ENCODE data around the gene DNAJC3.

DNA sequence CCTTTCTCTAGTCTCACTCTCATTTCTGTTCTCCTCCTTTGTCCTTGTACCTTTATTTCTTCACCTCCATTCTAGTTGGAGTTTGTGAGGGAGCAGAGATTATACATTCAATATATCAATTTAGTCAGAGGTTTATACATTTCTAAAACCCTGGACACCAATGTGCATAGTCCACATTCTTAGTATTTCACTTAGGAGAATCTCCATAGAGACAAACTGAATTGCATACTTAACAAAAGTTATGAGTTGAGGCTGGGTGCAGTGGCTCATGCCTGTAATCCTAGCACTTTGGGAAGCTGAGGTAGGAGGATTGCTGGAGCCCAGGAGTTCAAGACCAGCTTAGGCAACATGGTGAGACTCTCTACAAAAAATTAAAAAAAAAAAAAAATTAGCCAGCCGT lies 45.3 kb downstream of the DNAJC3 start:
- TF ChIP-seq CREB1 (CRISPR knock-in tag; IDR thresholded peaks at IDR 0.05; ENCODE audit: low read depth) (no peak), ETS1 (IDR thresholded peaks at IDR 0.05) (no peak), EZH2 (IDR thresholded peaks at IDR 0.05; ENCODE audit: low read depth, unreplicated experiment) (no peak), POLR2AphosphoS5 (IDR thresholded peaks at IDR 0.05; ENCODE audit: low read depth) (no peak), EZH2phosphoT487 (IDR thresholded peaks at IDR 0.05; ENCODE audit: unreplicated experiment) (no peak), STAT1 (IDR thresholded peaks at IDR 0.05; ENCODE audit: unreplicated experiment) (no peak)
- TF ChIP-seq, protein P1, sequence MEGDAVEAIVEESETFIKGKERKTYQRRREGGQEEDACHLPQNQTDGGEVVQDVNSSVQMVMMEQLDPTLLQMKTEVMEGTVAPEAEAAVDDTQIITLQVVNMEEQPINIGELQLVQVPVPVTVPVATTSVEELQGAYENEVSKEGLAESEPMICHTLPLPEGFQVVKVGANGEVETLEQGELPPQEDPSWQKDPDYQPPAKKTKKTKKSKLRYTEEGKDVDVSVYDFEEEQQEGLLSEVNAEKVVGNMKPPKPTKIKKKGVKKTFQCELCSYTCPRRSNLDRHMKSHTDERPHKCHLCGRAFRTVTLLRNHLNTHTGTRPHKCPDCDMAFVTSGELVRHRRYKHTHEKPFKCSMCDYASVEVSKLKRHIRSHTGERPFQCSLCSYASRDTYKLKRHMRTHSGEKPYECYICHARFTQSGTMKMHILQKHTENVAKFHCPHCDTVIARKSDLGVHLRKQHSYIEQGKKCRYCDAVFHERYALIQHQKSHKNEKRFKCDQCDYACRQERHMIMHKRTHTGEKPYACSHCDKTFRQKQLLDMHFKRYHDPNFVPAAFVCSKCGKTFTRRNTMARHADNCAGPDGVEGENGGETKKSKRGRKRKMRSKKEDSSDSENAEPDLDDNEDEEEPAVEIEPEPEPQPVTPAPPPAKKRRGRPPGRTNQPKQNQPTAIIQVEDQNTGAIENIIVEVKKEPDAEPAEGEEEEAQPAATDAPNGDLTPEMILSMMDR (conservative IDR thresholded peaks at IDR 0.05; ENCODE audit: low read depth in 2 of 2) = no peak
- TF ChIP-seq, protein P2, sequence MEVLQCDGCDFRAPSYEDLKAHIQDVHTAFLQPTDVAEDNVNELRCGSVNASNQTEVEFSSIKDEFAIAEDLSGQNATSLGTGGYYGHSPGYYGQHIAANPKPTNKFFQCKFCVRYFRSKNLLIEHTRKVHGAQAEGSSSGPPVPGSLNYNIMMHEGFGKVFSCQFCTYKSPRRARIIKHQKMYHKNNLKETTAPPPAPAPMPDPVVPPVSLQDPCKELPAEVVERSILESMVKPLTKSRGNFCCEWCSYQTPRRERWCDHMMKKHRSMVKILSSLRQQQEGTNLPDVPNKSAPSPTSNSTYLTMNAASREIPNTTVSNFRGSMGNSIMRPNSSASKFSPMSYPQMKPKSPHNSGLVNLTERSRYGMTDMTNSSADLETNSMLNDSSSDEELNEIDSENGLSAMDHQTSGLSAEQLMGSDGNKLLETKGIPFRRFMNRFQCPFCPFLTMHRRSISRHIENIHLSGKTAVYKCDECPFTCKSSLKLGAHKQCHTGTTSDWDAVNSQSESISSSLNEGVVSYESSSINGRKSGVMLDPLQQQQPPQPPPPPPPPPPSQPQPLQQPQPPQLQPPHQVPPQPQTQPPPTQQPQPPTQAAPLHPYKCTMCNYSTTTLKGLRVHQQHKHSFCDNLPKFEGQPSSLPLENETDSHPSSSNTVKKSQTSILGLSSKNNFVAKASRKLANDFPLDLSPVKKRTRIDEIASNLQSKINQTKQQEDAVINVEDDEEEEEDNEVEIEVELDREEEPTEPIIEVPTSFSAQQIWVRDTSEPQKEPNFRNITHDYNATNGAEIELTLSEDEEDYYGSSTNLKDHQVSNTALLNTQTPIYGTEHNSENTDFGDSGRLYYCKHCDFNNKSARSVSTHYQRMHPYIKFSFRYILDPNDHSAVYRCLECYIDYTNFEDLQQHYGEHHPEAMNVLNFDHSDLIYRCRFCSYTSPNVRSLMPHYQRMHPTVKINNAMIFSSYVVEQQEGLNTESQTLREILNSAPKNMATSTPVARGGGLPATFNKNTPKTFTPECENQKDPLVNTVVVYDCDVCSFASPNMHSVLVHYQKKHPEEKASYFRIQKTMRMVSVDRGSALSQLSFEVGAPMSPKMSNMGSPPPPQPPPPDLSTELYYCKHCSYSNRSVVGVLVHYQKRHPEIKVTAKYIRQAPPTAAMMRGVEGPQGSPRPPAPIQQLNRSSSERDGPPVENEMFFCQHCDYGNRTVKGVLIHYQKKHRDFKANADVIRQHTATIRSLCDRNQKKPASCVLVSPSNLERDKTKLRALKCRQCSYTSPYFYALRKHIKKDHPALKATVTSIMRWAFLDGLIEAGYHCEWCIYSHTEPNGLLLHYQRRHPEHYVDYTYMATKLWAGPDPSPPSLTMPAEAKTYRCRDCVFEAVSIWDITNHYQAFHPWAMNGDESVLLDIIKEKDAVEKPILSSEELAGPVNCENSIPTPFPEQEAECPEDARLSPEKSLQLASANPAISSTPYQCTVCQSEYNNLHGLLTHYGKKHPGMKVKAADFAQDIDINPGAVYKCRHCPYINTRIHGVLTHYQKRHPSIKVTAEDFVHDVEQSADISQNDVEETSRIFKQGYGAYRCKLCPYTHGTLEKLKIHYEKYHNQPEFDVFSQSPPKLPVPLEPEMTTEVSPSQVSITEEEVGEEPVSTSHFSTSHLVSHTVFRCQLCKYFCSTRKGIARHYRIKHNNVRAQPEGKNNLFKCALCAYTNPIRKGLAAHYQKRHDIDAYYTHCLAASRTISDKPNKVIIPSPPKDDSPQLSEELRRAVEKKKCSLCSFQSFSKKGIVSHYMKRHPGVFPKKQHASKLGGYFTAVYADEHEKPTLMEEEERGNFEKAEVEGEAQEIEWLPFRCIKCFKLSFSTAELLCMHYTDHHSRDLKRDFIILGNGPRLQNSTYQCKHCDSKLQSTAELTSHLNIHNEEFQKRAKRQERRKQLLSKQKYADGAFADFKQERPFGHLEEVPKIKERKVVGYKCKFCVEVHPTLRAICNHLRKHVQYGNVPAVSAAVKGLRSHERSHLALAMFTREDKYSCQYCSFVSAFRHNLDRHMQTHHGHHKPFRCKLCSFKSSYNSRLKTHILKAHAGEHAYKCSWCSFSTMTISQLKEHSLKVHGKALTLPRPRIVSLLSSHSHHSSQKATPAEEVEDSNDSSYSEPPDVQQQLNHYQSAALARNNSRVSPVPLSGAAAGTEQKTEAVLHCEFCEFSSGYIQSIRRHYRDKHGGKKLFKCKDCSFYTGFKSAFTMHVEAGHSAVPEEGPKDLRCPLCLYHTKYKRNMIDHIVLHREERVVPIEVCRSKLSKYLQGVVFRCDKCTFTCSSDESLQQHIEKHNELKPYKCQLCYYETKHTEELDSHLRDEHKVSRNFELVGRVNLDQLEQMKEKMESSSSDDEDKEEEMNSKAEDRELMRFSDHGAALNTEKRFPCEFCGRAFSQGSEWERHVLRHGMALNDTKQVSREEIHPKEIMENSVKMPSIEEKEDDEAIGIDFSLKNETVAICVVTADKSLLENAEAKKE (CRISPR knock-in tag; IDR thresholded peaks at IDR 0.05) = no peak
- TF ChIP-seq, protein P3, sequence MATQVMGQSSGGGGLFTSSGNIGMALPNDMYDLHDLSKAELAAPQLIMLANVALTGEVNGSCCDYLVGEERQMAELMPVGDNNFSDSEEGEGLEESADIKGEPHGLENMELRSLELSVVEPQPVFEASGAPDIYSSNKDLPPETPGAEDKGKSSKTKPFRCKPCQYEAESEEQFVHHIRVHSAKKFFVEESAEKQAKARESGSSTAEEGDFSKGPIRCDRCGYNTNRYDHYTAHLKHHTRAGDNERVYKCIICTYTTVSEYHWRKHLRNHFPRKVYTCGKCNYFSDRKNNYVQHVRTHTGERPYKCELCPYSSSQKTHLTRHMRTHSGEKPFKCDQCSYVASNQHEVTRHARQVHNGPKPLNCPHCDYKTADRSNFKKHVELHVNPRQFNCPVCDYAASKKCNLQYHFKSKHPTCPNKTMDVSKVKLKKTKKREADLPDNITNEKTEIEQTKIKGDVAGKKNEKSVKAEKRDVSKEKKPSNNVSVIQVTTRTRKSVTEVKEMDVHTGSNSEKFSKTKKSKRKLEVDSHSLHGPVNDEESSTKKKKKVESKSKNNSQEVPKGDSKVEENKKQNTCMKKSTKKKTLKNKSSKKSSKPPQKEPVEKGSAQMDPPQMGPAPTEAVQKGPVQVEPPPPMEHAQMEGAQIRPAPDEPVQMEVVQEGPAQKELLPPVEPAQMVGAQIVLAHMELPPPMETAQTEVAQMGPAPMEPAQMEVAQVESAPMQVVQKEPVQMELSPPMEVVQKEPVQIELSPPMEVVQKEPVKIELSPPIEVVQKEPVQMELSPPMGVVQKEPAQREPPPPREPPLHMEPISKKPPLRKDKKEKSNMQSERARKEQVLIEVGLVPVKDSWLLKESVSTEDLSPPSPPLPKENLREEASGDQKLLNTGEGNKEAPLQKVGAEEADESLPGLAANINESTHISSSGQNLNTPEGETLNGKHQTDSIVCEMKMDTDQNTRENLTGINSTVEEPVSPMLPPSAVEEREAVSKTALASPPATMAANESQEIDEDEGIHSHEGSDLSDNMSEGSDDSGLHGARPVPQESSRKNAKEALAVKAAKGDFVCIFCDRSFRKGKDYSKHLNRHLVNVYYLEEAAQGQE (IDR thresholded peaks at IDR 0.05; ENCODE audit: unreplicated experiment) = no peak

All from GM23338 (cell line).